Mesenchymal stem cell (in vitro differentiated cells and primary cell): ENCODE measurements around the gene CFAP119.

ENCODE experiments used
- DNase-seq: peaks from one replicate; pipeline ENCODE4 v3.0.0-alpha.2; 2013
- H2AFZ ChIP-seq: one replicate; pipeline ENCODE4 v1.6.1; 2013; ENCODE audit warnings: low read depth, mild to moderate bottlenecking, control low read depth, inconsistent platforms, low read length, moderate library complexity
- H2AK5ac ChIP-seq: 2 replicates; pipeline ENCODE4 v1.6.1; 2013; ENCODE audit warnings: low read length, moderate library complexity, mild to moderate bottlenecking, inconsistent platforms; ENCODE audit not compliant: severe bottlenecking
- H2BK120ac ChIP-seq: one replicate; pipeline ENCODE4 v1.6.1; 2013; ENCODE audit warnings: low read depth, mild to moderate bottlenecking, inconsistent platforms, low read length, moderate library complexity
- H2BK12ac ChIP-seq, 2 experiments: one replicate each; pipeline ENCODE4 v1.6.1; 2013; ENCODE audit warnings: inconsistent platforms in 2 of 2, low read length in 2 of 2, mild to moderate bottlenecking in 2 of 2, moderate library complexity in 2 of 2, control low read depth in 1 of 2
- H2BK15ac ChIP-seq: one replicate; pipeline ENCODE4 v1.6.1; 2013; ENCODE audit warnings: mild to moderate bottlenecking, low read depth, inconsistent platforms; ENCODE audit not compliant: poor library complexity, severe bottlenecking
- H2BK5ac ChIP-seq: 2 replicates; pipeline ENCODE4 v1.6.1; 2013; ENCODE audit warnings: low read depth, mild to moderate bottlenecking, low read length, control low read depth, inconsistent platforms; ENCODE audit not compliant: poor library complexity, severe bottlenecking
- H3K14ac ChIP-seq, 2 experiments: one replicate each; pipeline ENCODE4 v1.6.1; 2013; ENCODE audit warnings: inconsistent platforms in 2 of 2, low read length in 2 of 2, control low read depth in 1 of 2, mild to moderate bottlenecking in 1 of 2, moderate library complexity in 1 of 2
- H3K18ac ChIP-seq, 2 experiments: one replicate each; pipeline ENCODE4 v1.6.1; 2013; ENCODE audit warnings: inconsistent platforms in 2 of 2, low read length in 2 of 2, control low read depth in 1 of 2, low read depth in 1 of 2, mild to moderate bottlenecking in 1 of 2
- H3K23ac ChIP-seq, 2 experiments: one replicate each; pipeline ENCODE4 v1.6.1; 2013; ENCODE audit warnings: inconsistent platforms in 2 of 2, low read length in 2 of 2, mild to moderate bottlenecking in 2 of 2, moderate library complexity in 2 of 2, control low read depth in 1 of 2
- H3K27ac ChIP-seq: 2 replicates; pipeline ENCODE4 v1.5.1; 2013; ENCODE audit warnings: mild to moderate bottlenecking, moderate library complexity, low read length, control low read depth, inconsistent platforms; ENCODE audit not compliant: poor library complexity, severe bottlenecking
- H3K27me3 ChIP-seq, 2 experiments: 2 replicates each; pipeline versions ENCODE4 v1.6.1 to v1.7.0; 2013; ENCODE audit warnings: low read length in 2 of 2, mild to moderate bottlenecking in 2 of 2, moderate library complexity in 2 of 2, control low read depth in 1 of 2, inconsistent platforms in 1 of 2; ENCODE audit not compliant: control insufficient read depth in 1 of 2, insufficient read depth in 1 of 2
- H3K36me3 ChIP-seq, 2 experiments: 2 replicates each; pipeline versions ENCODE4 v1.6.1 to v1.7.0; 2013; ENCODE audit warnings: low read length in 2 of 2, control low read depth in 1 of 2, inconsistent platforms in 1 of 2, low read depth in 1 of 2, mild to moderate bottlenecking in 1 of 2; ENCODE audit not compliant: insufficient read depth in 2 of 2, control insufficient read depth in 1 of 2
- H3K4ac ChIP-seq, 2 experiments: one replicate each; pipeline ENCODE4 v1.6.1; 2013; ENCODE audit warnings: inconsistent platforms in 2 of 2, low read length in 2 of 2, mild to moderate bottlenecking in 2 of 2, moderate library complexity in 2 of 2, control low read depth in 1 of 2, low read depth in 1 of 2
- H3K4me1 ChIP-seq: 2 replicates; pipeline ENCODE4 v1.6.1; 2013; ENCODE audit warnings: low read depth, low read length, control low read depth; ENCODE audit not compliant: control insufficient read depth, insufficient read depth
- H3K4me2 ChIP-seq: 2 replicates; pipeline ENCODE4 v1.6.1; 2013; ENCODE audit warnings: low read length, mild to moderate bottlenecking, inconsistent platforms; ENCODE audit not compliant: poor library complexity, severe bottlenecking
- H3K4me3 ChIP-seq, 2 experiments: 2 replicates each; pipeline versions ENCODE4 v1.5.1 to v1.7.0; 2013; ENCODE audit warnings: low read length in 2 of 2, mild to moderate bottlenecking in 2 of 2, control low read depth in 1 of 2, low read depth in 1 of 2; ENCODE audit not compliant: insufficient read depth in 1 of 2
- H3K79me1 ChIP-seq: replicated peaks from 2 replicates; pipeline ENCODE4 v1.6.1; 2013; ENCODE audit warnings: mild to moderate bottlenecking, control low read depth, low read length, inconsistent platforms; ENCODE audit not compliant: poor library complexity, severe bottlenecking
- H3K9ac ChIP-seq: 2 replicates; pipeline ENCODE4 v1.7.0; 2013; ENCODE audit warnings: mild to moderate bottlenecking, low read length, moderate library complexity
- H3K9me3 ChIP-seq: 2 replicates; pipeline ENCODE4 v1.7.0; 2013; ENCODE audit warnings: mild to moderate bottlenecking, low read length; ENCODE audit not compliant: control insufficient read depth
- H4K8ac ChIP-seq: one replicate; pipeline ENCODE4 v1.6.1; 2013; ENCODE audit warnings: inconsistent platforms, mild to moderate bottlenecking, low read length, moderate library complexity
- H4K91ac ChIP-seq: one replicate; pipeline ENCODE4 v1.6.1; 2013; ENCODE audit warnings: mild to moderate bottlenecking, low read length, inconsistent platforms
- WGBS: methylation state at CpG from one replicate; pipeline ENCODE4 v1.1.7; 2013; ENCODE audit warnings: mixed read lengths; 5-methylcytosine and 5-hydroxymethylcytosine counted together

CFAP119 gene

DNA sequence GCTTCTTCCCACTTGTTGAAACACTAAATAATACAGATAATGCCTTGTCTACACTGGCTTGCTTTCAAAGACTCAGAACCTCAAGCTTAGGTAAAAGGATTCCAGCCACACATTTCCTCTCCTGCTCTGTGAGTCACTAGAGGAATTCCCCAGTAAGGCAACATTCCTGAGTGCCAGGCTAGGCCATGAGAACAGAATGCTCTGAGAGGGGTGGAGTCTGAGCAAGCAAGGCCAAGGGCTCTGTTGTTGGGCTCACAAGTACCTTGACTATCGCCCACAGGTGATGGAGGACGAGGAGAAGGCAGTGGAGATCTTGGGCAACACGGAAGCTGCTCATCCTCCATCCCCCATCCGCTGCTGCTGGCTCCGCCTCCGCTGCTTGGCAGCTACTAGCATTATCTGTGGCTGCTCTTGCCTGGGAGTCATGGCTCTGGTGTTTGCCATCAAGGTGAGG is 20.4 kb downstream of the CFAP119 start:
- Histone ChIP-seq H4K8ac (no peak overlapping the region), H3K9me3 (no peaks in the 10 kb centered on the region), H3K4ac (no peak overlapping the region), H3K27ac (peak overlapping the region; percentile 55), H2BK5ac (no peak overlapping the region), H3K4me1 (peaks cover 8% of the 10 kb centered on the region), H2BK12ac (peak overlapping the region in 1 of 2 experiments; percentile 61), H3K9ac (no peak overlapping the region), H3K4me2 (no peak overlapping the region), H3K27me3 (no peaks in the 10 kb centered on the region), H2AFZ (no peak overlapping the region), H2AK5ac (peak overlapping the region; percentile 71), H3K4me3 (peak overlapping the region in 1 of 2 experiments; percentile 50), H3K36me3 (peaks cover 48 to 63% of the 10 kb centered on the region in 2 experiments), H3K14ac (no peak overlapping the region), H3K23ac (no peak overlapping the region), H2BK15ac (no peak overlapping the region), H3K79me1 (peaks cover 35% of the 10 kb centered on the region), H2BK120ac (no peak overlapping the region), H4K91ac (no peak overlapping the region), H3K18ac (peak overlapping the region in 1 of 2 experiments; percentile 64)
- WGBS = 89% methylated on average over 6 of the region's 6 CpGs
- peak; percentile 92 for DNase-seq

GRCh38 chr16:30740364-30741251 is 21.3 kb downstream of the CFAP119 start:
- Histone ChIP-seq H3K9me3 (no peaks in the 10 kb centered on the region), H3K4me2 (no peak overlapping the region), H3K18ac (no peak overlapping the region), H2BK5ac (no peak overlapping the region), H4K91ac (peak overlapping the region; percentile 12), H3K27me3 (no peaks in the 10 kb centered on the region), H2BK120ac (no peak overlapping the region), H3K4me1 (peaks cover 8% of the 10 kb centered on the region), H2AK5ac (peak overlapping the region; percentile 55), H2AFZ (no peak overlapping the region), H3K36me3 (peaks cover 55 to 72% of the 10 kb centered on the region in 2 experiments), H2BK15ac (no peak overlapping the region), H3K4me3 (peak overlapping the region in 1 of 2 experiments; percentile 50), H3K27ac (peak overlapping the region; percentile 55), H2BK12ac (no peak overlapping the region), H3K4ac (no peak overlapping the region), H3K14ac (no peak overlapping the region), H3K23ac (no peak overlapping the region), H4K8ac (peak overlapping the region; percentile 20), H3K9ac (peak overlapping the region; percentile 52), H3K79me1 (peaks cover 42% of the 10 kb centered on the region)
- peak; percentile 41 for DNase-seq
- WGBS = 77% methylated on average over 8 of the region's 8 CpGs

DNA sequence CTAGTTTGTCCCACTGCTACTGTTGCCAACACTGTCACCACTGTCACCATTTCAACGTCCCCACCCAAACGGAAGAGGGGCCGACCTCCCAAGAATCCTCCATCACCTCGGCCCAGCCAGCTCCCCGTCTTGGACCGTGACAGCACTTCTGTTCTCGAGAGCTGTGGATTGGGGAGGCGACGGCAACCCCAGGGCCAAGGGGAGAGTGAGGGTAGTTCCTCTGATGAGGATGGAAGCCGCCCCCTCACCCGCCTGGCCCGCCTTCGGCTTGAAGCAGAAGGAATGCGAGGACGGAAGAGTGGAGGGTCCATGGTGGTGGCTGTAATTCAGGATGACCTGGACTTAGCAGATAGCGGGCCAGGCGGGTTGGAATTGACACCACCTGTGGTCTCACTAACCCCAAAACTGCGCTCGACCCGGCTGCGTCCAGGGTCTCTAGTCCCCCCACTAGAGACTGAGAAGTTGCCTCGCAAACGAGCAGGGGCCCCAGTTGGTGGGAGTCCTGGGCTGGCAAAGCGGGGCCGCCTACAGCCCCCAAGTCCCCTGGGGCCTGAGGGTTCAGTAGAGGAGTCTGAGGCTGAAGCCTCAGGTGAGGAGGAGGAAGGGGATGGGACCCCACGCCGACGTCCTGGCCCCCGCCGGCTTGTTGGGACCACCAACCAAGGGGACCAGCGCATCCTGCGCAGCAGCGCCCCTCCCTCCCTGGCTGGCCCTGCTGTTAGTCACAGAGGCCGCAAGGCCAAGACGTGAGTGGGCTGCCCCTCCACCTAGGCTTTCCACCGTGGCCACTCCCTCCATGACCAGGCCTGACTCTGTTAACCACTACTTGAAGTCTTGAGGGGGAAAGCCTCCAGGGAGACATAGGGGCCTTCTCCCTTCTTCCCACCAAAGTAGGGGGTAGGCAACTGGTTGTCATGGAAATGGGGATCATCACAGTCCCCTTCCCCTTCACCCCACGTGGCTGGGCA is 22.6 kb downstream of the CFAP119 start:
- no peak overlapping the region for H2BK12ac ChIP-seq
- 95% methylated on average over 35 of the region's 37 CpGs for WGBS

More for the DNA sequence above, 22.6 kb downstream of the CFAP119 start:
- no peak for DNase-seq
- no peak overlapping the region for H3K4ac ChIP-seq
- H3K4me1 ChIP-seq = peaks cover 8% of the 10 kb centered on the region
- H3K14ac ChIP-seq = no peak overlapping the region
- H3K4me2 ChIP-seq = no peak overlapping the region
- H3K4me3 ChIP-seq = peak overlapping the region in 1 of 2 experiments; percentile 23
- no peak overlapping the region for H2AFZ ChIP-seq
- H2AK5ac ChIP-seq = no peak overlapping the region
- no peak overlapping the region for H3K9ac ChIP-seq
- no peak overlapping the region for H4K91ac ChIP-seq
- no peak overlapping the region for H4K8ac ChIP-seq
- H3K27me3 ChIP-seq = no peaks in the 10 kb centered on the region
- H3K23ac ChIP-seq = no peak overlapping the region
- H3K9me3 ChIP-seq = no peaks in the 10 kb centered on the region
- peaks cover 60 to 69% of the 10 kb centered on the region in 2 experiments for H3K36me3 ChIP-seq
- no peak overlapping the region for H2BK120ac ChIP-seq
- peaks cover 44% of the 10 kb centered on the region for H3K79me1 ChIP-seq
- H2BK15ac ChIP-seq = no peak overlapping the region
- no peak overlapping the region for H2BK5ac ChIP-seq
- no peak overlapping the region for H3K27ac ChIP-seq
- H3K18ac ChIP-seq = no peak overlapping the region
